Vagina (tissue), 2 donors: ENCODE measurements around the gene CA5B. TPM values are rescaled to one million over a fixed set of nuclear protein-coding genes. Genes with fewer than 3 reads are reported as not detected.
"Not testable (repeated sequence)": the region's sequence is repeated elsewhere in the genome, so short reads cannot be mapped to it uniquely, and the experiment has no call there.

Experiments used
- DNase-seq, 2 donors: peaks; one replicate each; pipeline ENCODE4 v3.0.0-alpha.2; 2017; ENCODE audit errors: extremely low spot score in 2 of 2
- H3K27ac ChIP-seq: fragments of 200-600 bp; sonication (generic); one replicate; pipeline ENCODE4 v1.5.1; 2019
- H3K27me3 ChIP-seq: fragments of 200-600 bp; sonication (generic); one replicate; pipeline ENCODE4 v1.5.1; 2019
- H3K36me3 ChIP-seq, 2 donors: fragments of 200-600 bp; sonication (generic); one replicate each; pipeline ENCODE4 v1.5.1; 2017 to 2019
- H3K4me1 ChIP-seq: fragments of 200-600 bp; sonication (generic); one replicate; pipeline ENCODE4 v1.5.1; 2019
- H3K4me3 ChIP-seq, 2 donors: fragments of 200-600 bp; sonication (generic); 1 replicate in 1 of 2; 2 replicates in 1 of 2; pipeline ENCODE4 v1.5.1; 2016 to 2019
- H3K9me3 ChIP-seq: fragments of 200-600 bp; sonication (generic); one replicate; pipeline ENCODE4 v1.5.1; 2019
- POLR2A ChIP-seq, 2 donors: fragments of 450-650 bp; IDR thresholded peaks; one replicate each; pipeline ENCODE4 v1.6.1; 2017; ENCODE audit warnings: antibody characterized with exemption in 2 of 2, mild to moderate bottlenecking in 2 of 2, moderate library complexity in 2 of 2
- POLR2AphosphoS5 ChIP-seq, 2 donors: sonication (generic); formaldehyde crosslinking; IDR thresholded peaks; one replicate each; pipeline ENCODE4 v1.9.0; 2017; ENCODE audit warnings: antibody characterized with exemption in 2 of 2, mild to moderate bottlenecking in 2 of 2, low read depth in 1 of 2; ENCODE audit not compliant: insufficient read depth in 1 of 2
- intact Hi-C: fragments of 100-400 bp; cut with DNase I; formaldehyde crosslinking; loops from one replicate; pipeline ENCODE4 v1.15.1; 2023
- small RNA-seq: library from RNA; depleted of rRNA; stranded (forward); fragments of <200 nt; gene quantifications from one replicate; pipeline ENCODE3, GENCODE V24; 2016
- total RNA-seq: library from RNA; depleted of rRNA; stranded (reverse); fragments of >200 nt; gene quantifications from one replicate; pipeline ENCODE4 v1.2.3, GENCODE V29; 2016
- TF ChIP-seq, protein P1 (sequence below), 3 experiments: fragments of 450-650 bp in 2 of 3; fragments of 200-600 bp in 1 of 3; sonication (generic) in 1 of 3; IDR thresholded peaks; one replicate each; pipeline ENCODE4 v1.5.1; 2017 to 2019; ENCODE audit warnings: antibody characterized with exemption in 3 of 3, mild to moderate bottlenecking in 2 of 3, moderate library complexity in 2 of 3

Gene CA5B
- total RNA-seq, 1 donor from 2014 or later, result 24.6 TPM

DNA sequence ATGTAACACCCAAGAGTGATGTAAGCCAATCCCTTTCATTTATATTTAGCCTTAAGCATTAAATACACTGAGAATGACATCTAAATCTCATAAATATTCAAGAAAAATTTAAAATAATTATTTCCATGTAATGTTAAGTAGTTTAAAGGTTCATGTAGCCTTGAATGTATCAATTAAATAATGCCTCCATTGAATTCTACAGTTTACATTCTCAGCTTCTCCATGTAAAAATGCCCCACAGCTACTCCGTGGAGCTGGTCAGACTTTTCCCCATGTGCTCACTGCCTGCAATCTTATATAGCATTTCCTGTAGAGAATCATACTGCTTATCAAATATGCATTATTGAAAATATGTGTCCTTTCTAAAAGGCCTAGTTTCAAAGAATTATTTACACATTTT, 91.1 kb downstream of the CA5B start:
- TF ChIP-seq, protein P1, sequence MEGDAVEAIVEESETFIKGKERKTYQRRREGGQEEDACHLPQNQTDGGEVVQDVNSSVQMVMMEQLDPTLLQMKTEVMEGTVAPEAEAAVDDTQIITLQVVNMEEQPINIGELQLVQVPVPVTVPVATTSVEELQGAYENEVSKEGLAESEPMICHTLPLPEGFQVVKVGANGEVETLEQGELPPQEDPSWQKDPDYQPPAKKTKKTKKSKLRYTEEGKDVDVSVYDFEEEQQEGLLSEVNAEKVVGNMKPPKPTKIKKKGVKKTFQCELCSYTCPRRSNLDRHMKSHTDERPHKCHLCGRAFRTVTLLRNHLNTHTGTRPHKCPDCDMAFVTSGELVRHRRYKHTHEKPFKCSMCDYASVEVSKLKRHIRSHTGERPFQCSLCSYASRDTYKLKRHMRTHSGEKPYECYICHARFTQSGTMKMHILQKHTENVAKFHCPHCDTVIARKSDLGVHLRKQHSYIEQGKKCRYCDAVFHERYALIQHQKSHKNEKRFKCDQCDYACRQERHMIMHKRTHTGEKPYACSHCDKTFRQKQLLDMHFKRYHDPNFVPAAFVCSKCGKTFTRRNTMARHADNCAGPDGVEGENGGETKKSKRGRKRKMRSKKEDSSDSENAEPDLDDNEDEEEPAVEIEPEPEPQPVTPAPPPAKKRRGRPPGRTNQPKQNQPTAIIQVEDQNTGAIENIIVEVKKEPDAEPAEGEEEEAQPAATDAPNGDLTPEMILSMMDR (IDR thresholded peaks at IDR 0.05), result no peak
- no peak for TF ChIP-seq POLR2A (IDR thresholded peaks at IDR 0.05)
- no peak for TF ChIP-seq POLR2AphosphoS5 (IDR thresholded peaks at IDR 0.05; ENCODE audit: insufficient read depth in 1 of 2, low read depth in 1 of 2)
- H3K4me3 ChIP-seq, result no peak overlapping the region
- no peak for DNase-seq
- no peaks in the 10 kb centered on the region for H3K27me3 ChIP-seq
- no peaks in the 10 kb centered on the region for H3K36me3 ChIP-seq
- H3K9me3 ChIP-seq, result no peaks in the 10 kb centered on the region
- no peak overlapping the region for H3K27ac ChIP-seq
- H3K4me1 ChIP-seq, result no peaks in the 10 kb centered on the region
- intact Hi-C loops, result no loop called here

DNA sequence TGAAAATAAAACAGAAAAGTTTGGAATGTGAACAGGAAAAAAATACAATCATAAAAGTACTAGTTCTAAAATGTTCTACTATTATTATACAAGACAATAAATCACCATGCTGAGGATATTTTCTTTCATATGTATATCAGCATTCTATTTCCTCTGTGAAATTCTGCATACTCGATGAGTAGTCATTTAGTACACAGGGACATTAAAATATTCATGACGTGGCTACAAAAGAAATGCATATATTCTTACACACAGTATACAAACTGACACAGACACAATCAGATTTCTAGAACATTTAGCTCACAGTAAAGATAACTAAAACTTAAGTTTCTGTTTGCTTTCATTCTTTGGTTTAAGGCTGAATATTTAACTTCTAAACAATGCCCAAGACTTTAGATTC, 93.3 kb downstream of the CA5B start:
- H3K4me3 ChIP-seq, H3K4me1 ChIP-seq, H3K9me3 ChIP-seq, H3K27ac ChIP-seq, H3K27me3 ChIP-seq, intact Hi-C loops, H3K36me3 ChIP-seq, DNase-seq: not testable (repeated sequence)

DNA sequence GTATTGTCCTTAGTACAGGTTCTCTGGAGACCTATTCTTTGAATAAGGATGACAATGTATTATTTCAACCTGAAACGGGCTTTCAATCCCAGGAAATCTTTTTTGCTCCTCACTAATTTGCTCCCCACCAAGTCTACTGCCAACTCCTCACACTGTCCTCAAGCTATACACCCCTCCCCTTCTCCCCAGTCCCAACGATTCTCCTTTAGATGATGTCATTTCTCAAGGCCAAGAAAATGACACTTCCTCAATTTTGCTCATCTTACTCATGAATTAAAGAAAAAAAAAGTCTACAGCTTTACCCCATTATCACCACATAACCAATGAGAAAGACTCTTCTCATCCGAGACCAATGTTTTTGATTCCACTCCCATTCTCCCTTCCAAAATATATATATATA, 96.0 kb downstream of the CA5B start:
- intact Hi-C loops, result no loop called here
- no peaks in the 10 kb centered on the region for H3K27me3 ChIP-seq
- H3K9me3 ChIP-seq, result no peaks in the 10 kb centered on the region
- H3K36me3 ChIP-seq, result no peaks in the 10 kb centered on the region
- H3K4me1 ChIP-seq, result no peaks in the 10 kb centered on the region
- no peak overlapping the region for H3K4me3 ChIP-seq
- no peak for TF ChIP-seq POLR2A (IDR thresholded peaks at IDR 0.05)
- no peak for TF ChIP-seq POLR2AphosphoS5 (IDR thresholded peaks at IDR 0.05; ENCODE audit: insufficient read depth in 1 of 2, low read depth in 1 of 2)
- TF ChIP-seq, protein P1 (IDR thresholded peaks at IDR 0.05), result no peak
- H3K27ac ChIP-seq, result no peak overlapping the region
- no peak for DNase-seq

- H3K27ac ChIP-seq, result no peak overlapping the region
- no peaks in the 10 kb centered on the region for H3K4me1 ChIP-seq
- TF ChIP-seq POLR2AphosphoS5 (IDR thresholded peaks at IDR 0.05; ENCODE audit: insufficient read depth in 1 of 2, low read depth in 1 of 2) (no peak), POLR2A (IDR thresholded peaks at IDR 0.05) (no peak)
- TF ChIP-seq, protein P1 (IDR thresholded peaks at IDR 0.05), result no peak
- no peaks in the 10 kb centered on the region for H3K36me3 ChIP-seq
- intact Hi-C loops, result no loop called here
- DNase-seq, result no peak
- no peaks in the 10 kb centered on the region for H3K27me3 ChIP-seq
- H3K9me3 ChIP-seq, result no peaks in the 10 kb centered on the region
- no peak overlapping the region for H3K4me3 ChIP-seq
These were observed 96.9 kb downstream of the CA5B start for GRCh38 chrX:15834827-15835595.

Small RNA genes within 50 kb of the gene (small RNA-seq; reads per million reads assigned to genes)
- gene RF00409, result not detected

Other genes with a start within 250 kb of the CA5B start
- 24.1 TPM for gene PIR, start 244.9 kb upstream of the CA5B start, total RNA-seq
- gene BMX, start 237.5 kb upstream of the CA5B start, total RNA-seq, result 2.0 TPM
- gene ACE2, start 137.3 kb upstream of the CA5B start, total RNA-seq, result 0.49 TPM
- gene CLTRN, start 73.5 kb upstream of the CA5B start, total RNA-seq, result not detected
- gene ZRSR2, start 52.2 kb downstream of the CA5B start, total RNA-seq, result 12.5 TPM
- gene AP1S2, start 116.5 kb downstream of the CA5B start, total RNA-seq, result 18.9 TPM